LNCAP (cell line): ENCODE data around the gene UBE4A.

Experiments
- CTCF ChIP-seq: fragments of 450-650 bp; IDR thresholded peaks from 2 replicates; pipeline ENCODE4 v1.5.1; 2017; ENCODE audit warnings: mild to moderate bottlenecking

UBE4A gene

GRCh38 chr11:118382954-118383353 is 23.6 kb downstream of the UBE4A start:
- TF ChIP-seq CTCF: no peak

DNA sequence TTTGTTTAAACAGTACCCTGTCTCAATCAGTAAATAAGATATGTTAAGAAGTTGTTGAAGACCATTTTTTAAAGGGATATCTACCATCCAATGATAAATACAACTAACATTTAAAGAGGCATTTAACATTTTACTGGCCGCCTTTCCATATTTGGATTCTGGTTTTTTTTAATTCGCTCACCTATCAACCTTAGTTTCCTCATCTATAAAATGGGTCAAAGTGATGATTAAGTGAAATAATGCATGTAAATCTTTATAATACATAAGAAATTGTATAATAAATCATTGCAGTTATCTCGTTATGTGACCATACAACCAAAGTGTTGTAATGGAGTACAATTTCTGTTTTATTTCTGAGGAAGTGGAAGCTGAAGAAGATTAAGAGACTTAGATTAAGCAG is 24.3 kb downstream of the UBE4A start:
- TF ChIP-seq CTCF: no peak

DNA sequence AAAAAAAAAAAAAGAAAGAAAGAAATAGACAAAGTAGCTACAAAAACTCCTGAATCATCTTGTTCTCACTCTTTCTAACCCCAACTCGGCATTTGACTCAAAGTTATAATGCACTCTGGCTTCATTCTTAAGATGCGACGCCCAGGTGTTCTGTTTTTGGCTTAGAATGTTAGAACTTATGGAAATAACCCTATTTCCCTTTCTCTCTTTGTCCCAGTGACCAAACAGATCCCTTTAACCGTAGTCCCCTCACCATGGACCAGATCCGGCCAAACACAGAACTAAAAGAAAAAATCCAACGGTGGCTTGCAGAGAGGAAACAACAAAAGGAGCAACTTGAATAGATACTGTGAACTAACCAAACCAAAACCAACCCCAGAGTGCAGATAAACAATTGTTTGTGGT is 36.7 kb downstream of the UBE4A start:
- no peak for TF ChIP-seq CTCF

GRCh38 chr11:118397448-118397847 is 38.0 kb downstream of the UBE4A start:
- no peak for TF ChIP-seq CTCF

- TF ChIP-seq CTCF: no peak
These were observed 39.6 kb downstream of the UBE4A start for GRCh38 chr11:118398791-118399559.

DNA sequence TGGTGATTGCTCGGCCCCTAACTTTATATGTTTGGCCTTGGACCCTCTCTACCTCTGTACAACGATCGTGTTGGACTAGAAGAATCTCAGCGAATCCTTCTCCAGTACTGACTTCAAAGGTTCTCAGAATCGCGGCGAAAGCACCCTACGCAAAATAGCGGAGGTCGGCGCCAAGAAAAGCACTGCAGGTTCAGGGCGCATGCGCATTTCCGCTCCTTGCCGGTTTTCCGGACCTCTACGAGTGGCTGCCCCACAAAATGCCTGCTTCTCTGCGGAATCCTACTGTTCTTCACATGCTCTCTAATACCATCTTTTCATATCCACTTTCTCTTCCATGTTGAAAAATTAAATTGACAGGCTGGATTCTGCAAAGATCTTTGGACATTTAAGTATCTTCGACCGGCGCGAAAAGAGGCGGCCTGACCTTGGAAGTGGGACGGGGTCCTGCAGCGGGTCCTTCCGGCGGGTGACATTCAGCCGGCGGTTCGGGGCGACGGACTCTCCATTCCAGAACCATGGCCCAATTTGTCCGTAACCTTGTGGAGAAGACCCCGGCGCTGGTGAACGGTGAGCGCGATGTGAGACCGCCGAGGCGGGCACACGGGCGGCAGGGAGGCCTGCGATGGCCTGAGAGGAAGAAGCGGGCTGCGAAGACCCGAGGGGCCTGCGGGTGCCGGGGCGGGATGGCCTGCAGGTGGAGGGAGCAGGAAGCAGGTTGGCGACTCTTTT is 41.9 kb downstream of the UBE4A start, which contains the start of gene ATP5MG:
Gene ATP5MG, plus strand, starts transcription at position 456 of the 729 bp plus-strand sequence. Its CDS starts 60 bp downstream, at position 516.
- TF ChIP-seq CTCF: no peak

- no peak for TF ChIP-seq CTCF
These were observed 42.6 kb downstream of the UBE4A start for GRCh38 chr11:118401880-118402590.
